Hematopoietic multipotent progenitor cell treated with erythropoietin and hydrocortisone succinate and interleukin-3 and kit ligand, for 6 days (in vitro differentiated cells): Measurements from ENCODE around the gene CALR.
"Not testable (repeated sequence)": the region's sequence is repeated elsewhere in the genome, so short reads cannot be mapped to it uniquely, and the experiment has no call there.

Source experiments
- DNase-seq: peaks from one replicate; pipeline ENCODE4 v3.0.0-alpha.2; 2015

Gene CALR

GRCh38 chr19:12937927-12938778 lies at the start of gene CALR:
Gene CALR, plus strand, starts transcription at chr19:12938609. Its CDS starts 71 bp downstream, at chr19:12938680.
- peak; percentile 100 for DNase-seq

GRCh38 chr19:12890299-12890786 lies 48.1 kb upstream of the CALR start:
- DNase-seq, result not testable (repeated sequence)

GRCh38 chr19:12890787-12891552 lies 47.4 kb upstream of the CALR start, which contains the start of gene GCDH:
Gene GCDH, plus strand, starts transcription at chr19:12891160. Its CDS starts 145 bp downstream, at chr19:12891305.
- DNase-seq, result peak; percentile 100

GRCh38 chr19:12891553-12892021 lies 46.8 kb upstream of the CALR start:
- no peak for DNase-seq

- no peak for DNase-seq
Measured at GRCh38 chr19:12893582-12893981, 44.8 kb upstream of the CALR start.

- DNase-seq, result no peak
Measured at GRCh38 chr19:12896460-12896859, 41.9 kb upstream of the CALR start.

GRCh38 chr19:12899891-12900518 lies 38.4 kb upstream of the CALR start:
- no peak for DNase-seq

- no peak for DNase-seq
Measured at GRCh38 chr19:12907166-12907565, 31.2 kb upstream of the CALR start.

- DNase-seq, result no peak
Measured at GRCh38 chr19:12912571-12912970, 25.8 kb upstream of the CALR start.

GRCh38 chr19:12913011-12913561 lies 25.3 kb upstream of the CALR start:
- DNase-seq, result peak; percentile 71

- peak; percentile 86 for DNase-seq
Measured at GRCh38 chr19:12913851-12914690, 24.3 kb upstream of the CALR start.

- DNase-seq, result not testable (repeated sequence)
Measured at GRCh38 chr19:12915860-12916259, 22.5 kb upstream of the CALR start.

- DNase-seq, result no peak
Measured at GRCh38 chr19:12918253-12918652, 20.2 kb upstream of the CALR start.

- no peak for DNase-seq
Measured at GRCh38 chr19:12921047-12921446, 17.4 kb upstream of the CALR start.

GRCh38 chr19:12922959-12923358 lies 15.4 kb upstream of the CALR start:
- DNase-seq, result no peak

- no peak for DNase-seq
Measured at GRCh38 chr19:12924621-12925310, 13.6 kb upstream of the CALR start.

- peak; percentile 49 for DNase-seq
Measured at GRCh38 chr19:12930002-12930645, 8.3 kb upstream of the CALR start.

GRCh38 chr19:12932392-12933286 lies 5.8 kb upstream of the CALR start:
- peak; percentile 46 for DNase-seq

- peak; percentile 97 for DNase-seq
Measured at GRCh38 chr19:12933287-12934072, 4.9 kb upstream of the CALR start, which contains the start of gene FARSA. Gene FARSA, minus strand, starts transcription at chr19:12933711. Its CDS starts 15 bp downstream, at chr19:12933696.
